ENCODE data around the gene ATG7.

GRCh38 chr3:11382146-11382745 lies 110.0 kb downstream of the ATG7 start:
- TF ChIP-seq CTCF (IDR thresholded peaks at IDR 0.05) (no peak), POLR2AphosphoS5 (IDR thresholded peaks at IDR 0.05; ENCODE audit: insufficient read depth in 1 of 2, low read depth in 1 of 2) (no peak), POLR2A (IDR thresholded peaks at IDR 0.05) (no peak)

Data from vagina (tissue), 2 donors.